WTC11 (cell line): ENCODE results near the gene TRPM8.
"Not testable (repeated sequence)": the region's sequence is repeated elsewhere in the genome, so short reads cannot be mapped to it uniquely, and the experiment has no call there.

Experiments
- ATF1 ChIP-seq: sonication (generic); formaldehyde crosslinking; IDR thresholded peaks from 2 replicates; pipeline ENCODE4 v1.8.1; 2023; ENCODE audit warnings: mild to moderate bottlenecking, moderate library complexity, missing genetic modification reagents
- CTCF ChIP-seq: fragments of 200-600 bp; IDR thresholded peaks from 2 replicates; pipeline ENCODE4 v1.8.0; 2022; ENCODE audit warnings: antibody characterized with exemption
- JUN ChIP-seq: sonication (generic); formaldehyde crosslinking; IDR thresholded peaks from 2 replicates; pipeline ENCODE4 v1.8.0; 2023; ENCODE audit warnings: mild to moderate bottlenecking, missing genetic modification reagents
- ZBTB21 ChIP-seq: sonication (generic); formaldehyde crosslinking; IDR thresholded peaks from 2 replicates; pipeline ENCODE4 v1.8.1; 2023; ENCODE audit warnings: mild to moderate bottlenecking, missing genetic modification reagents, borderline replicate concordance

GRCh38 chr2:233965646-233966045 lies 48.5 kb downstream of the TRPM8 start:
- not testable (repeated sequence) for TF ChIP-seq ATF1; CTCF; JUN (CRISPR knock-in tag); ZBTB21 (CRISPR knock-in tag)
